GM10248 (cell line): Measurements from ENCODE around the gene ETV3.
A peak's percentile ranks its signal among the peaks of the same experiment; 100 is the strongest.

ENCODE experiments used
- CTCF ChIA-PET: fragments of 300-600 bp; sonication (Branson Sonifier 250); formaldehyde crosslinking; extraction: SDS; loops from one replicate; lab custom pipeline; 2021; ENCODE audit warnings: antibody characterized with exemption; lab: Yijun Ruan, JAX
- POLR2A ChIA-PET: fragments of 350-650 bp; sonication (Branson Sonifier 250); formaldehyde crosslinking; extraction: SDS; loops from one replicate; lab custom pipeline; 2020; ENCODE audit warnings: antibody characterized with exemption; lab: Yijun Ruan, JAX
- DNase-seq: peaks from one replicate; pipeline ENCODE4 v3.0.0; 2012; ENCODE audit errors: extremely low spot score
- TF ChIP-seq, protein P1 (sequence below): IDR thresholded peaks from 2 replicates; pipeline ENCODE4 v1.5.1; 2012; ENCODE audit warnings: mild to moderate bottlenecking, low read depth; ENCODE audit errors: extremely low read depth, missing control alignments, control extremely low read depth

Gene ETV3

DNA sequence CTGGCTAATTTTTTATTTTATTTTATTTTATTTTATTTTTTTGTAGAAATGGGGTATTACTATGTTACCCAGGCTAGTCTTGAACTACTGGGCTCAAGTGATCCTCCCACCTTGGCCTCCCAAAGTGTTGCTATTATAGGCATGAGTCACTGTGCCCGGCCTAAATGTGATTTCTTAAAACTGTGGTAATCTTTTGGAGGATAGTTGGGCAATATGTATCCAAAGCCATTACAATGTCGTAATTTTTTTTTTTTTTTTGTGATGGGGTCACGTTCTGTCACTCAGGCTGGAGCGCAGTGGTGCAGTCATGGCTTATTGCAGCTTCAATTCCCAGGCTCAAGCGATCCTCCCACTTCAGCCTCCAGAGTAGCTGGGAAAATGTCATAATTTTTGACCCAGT is 52.8 kb downstream of the ETV3 start:
- ChIA-PET CTCF (interaction anchor here (10.0 kb wide), 1 partner anchor 67 kb away, joined by 567 read pairs; no protein-coding TSS in a partner anchor), POLR2A (no interaction called here)
- DNase-seq, result no peak
- TF ChIP-seq, protein P1, sequence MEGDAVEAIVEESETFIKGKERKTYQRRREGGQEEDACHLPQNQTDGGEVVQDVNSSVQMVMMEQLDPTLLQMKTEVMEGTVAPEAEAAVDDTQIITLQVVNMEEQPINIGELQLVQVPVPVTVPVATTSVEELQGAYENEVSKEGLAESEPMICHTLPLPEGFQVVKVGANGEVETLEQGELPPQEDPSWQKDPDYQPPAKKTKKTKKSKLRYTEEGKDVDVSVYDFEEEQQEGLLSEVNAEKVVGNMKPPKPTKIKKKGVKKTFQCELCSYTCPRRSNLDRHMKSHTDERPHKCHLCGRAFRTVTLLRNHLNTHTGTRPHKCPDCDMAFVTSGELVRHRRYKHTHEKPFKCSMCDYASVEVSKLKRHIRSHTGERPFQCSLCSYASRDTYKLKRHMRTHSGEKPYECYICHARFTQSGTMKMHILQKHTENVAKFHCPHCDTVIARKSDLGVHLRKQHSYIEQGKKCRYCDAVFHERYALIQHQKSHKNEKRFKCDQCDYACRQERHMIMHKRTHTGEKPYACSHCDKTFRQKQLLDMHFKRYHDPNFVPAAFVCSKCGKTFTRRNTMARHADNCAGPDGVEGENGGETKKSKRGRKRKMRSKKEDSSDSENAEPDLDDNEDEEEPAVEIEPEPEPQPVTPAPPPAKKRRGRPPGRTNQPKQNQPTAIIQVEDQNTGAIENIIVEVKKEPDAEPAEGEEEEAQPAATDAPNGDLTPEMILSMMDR, result no peak

DNA sequence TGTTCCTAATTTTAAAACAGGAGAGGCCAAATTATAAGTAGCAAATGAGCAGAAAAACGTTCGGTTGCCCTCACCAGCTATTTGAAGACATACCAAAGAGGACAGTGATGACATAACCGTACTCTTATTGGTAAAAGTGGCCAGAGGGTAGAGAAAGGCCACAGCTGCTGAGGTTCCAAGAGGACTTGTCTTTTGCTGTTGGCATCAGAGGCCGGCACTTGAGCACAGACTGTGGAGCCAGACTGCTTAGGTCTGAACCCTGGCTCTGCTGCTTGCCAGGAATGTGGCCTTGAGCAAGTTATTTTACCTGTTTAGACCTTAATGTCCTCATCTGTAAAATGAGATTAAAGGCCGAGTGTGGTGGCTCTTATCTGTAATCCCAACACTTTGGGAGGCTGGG is 53.5 kb downstream of the ETV3 start:
- DNase-seq, result no peak
- ChIA-PET POLR2A (no interaction called here), CTCF (interaction anchor here (10.0 kb wide), 1 partner anchor 68 kb away, joined by 567 read pairs; no protein-coding TSS in a partner anchor)
- TF ChIP-seq, protein P1, result no peak

DNA sequence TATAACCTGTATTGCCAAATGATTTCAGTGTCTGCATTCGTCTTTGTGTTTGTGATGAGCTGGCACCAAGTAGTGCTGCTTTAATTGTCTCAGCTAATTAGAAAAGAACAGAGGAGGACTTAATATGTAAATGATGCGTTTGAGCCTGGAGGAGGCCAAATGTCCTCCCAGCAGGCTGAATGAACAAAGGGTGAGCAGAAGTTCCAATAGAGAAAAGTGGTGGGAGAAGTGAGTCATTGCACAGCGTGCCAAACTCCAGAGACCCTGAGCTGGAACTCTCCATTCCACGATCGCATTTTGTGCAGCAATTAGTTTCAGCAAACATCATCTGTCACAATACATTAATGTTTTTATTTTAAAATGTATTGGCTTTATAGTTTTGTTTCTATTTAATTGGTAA is 56.5 kb downstream of the ETV3 start:
- DNase-seq, result no peak
- CTCF ChIA-PET, result interaction anchor here (1.2 to 3.9 kb wide), 5 partner anchors 8 to 75 kb away, joined by 3 to 45 read pairs (median 4); no protein-coding TSS in a partner anchor
- TF ChIP-seq, protein P1, result no peak
- POLR2A ChIA-PET, result no interaction called here

DNA sequence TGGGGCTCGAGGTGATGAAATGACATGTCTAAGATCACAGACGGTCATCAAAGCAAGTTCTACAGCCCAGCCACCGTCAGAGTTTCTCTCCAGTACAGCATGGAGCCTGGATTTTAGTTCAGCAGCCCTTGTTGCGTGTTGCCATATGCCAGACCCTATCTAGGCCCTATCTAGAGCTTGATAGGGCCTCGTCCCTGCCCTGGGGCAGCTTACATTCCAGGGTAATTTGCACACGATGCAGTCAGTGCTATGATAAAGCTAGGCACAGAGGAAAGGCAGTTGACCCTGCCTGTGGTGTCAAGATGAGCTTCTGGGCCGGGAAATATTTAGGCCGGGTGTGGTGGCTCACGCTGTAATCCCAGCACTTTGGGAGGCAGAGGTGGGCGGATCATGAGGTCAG is 57.5 kb downstream of the ETV3 start:
- TF ChIP-seq, protein P1, result no peak
- ChIA-PET CTCF (interaction anchor here (0.7 to 3.9 kb wide), 6 partner anchors 9 to 284 kb away, joined by 3 to 45 read pairs (median 4); no protein-coding TSS in a partner anchor), POLR2A (no interaction called here)

DNA sequence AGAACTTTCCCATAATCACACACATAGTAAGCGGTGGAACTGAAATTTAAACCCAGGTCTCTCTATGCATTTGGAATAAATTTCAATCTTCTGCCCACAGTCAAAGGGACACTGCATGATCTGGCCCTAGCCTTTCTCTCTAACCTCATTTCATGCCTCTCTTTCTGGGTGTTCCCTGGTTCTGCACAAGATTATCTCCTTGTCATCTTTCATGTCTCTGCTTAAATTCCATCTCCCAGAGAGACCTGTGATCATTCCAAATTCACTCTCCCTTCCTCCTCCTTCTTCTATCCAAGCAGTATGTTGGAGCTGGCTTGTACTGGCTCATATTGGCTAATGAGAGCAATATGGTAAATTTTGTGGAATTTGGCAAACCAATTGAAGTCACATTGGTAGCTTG is 60.8 kb downstream of the ETV3 start:
- ChIA-PET CTCF (interaction anchor here (1.1 to 1.7 kb wide), 2 partner anchors 13 to 79 kb away, joined by 4 to 6 read pairs; no protein-coding TSS in a partner anchor), POLR2A (no interaction called here)
- DNase-seq, result no peak
- TF ChIP-seq, protein P1, result no peak

More for the DNA sequence above, 57.5 kb downstream of the ETV3 start:
- DNase-seq, result no peak

DNA sequence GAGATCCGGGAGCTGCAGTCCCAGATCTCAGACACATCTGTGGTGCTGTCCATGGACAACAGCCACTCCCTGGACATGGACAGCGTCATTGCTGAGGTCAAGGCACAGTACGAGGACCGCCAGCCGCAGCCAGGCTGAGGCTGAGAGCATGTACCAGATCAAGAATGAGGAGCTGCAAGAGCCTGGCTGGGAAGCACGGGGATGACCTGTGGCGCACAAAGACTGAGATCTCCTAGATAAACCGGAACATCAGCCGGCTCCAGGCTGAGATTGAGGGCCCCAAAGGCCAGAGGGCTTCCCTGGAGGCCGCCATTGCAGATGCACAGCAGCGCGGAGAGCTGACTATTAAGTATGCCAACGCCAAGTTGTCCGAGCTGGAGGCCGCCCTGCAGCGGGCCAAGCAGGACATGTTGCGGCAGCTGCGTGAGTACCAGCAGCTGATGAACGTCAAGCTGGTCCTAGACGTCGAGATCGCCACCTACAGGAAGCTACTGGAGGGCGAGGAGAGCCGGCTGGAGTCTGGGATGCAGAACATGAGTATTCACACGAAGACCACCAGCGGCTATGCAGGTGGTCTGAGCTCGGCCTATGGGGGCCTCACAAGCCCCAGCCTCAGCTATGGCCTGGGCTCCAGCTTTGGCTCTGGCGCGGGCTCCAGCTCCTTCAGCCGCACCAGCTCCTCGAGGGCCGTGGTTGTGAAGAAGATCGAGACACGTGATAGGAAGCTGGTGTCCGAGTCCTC is 64.1 kb downstream of the ETV3 start:
- TF ChIP-seq, protein P1, result peak; percentile 54
- peak; percentile 66 for DNase-seq
- POLR2A ChIA-PET, result no interaction called here
- CTCF ChIA-PET, result interaction anchor here (0.6 to 3.8 kb wide), 22 partner anchors 9 to 213 kb away, joined by 3 to 30 read pairs (median 4); partner anchors contain the start of gene NTRK1
